BE2C (cell line): Measurements from ENCODE around the gene MTARC2.

Source experiments
- DNase-seq: peaks from one replicate; pipeline ENCODE4 v3.0.0-alpha.2; 2020
- H3K27me3 ChIP-seq: fragments of 250-450 bp; sonication (Bioruptor Pico); 2 replicates; pipeline ENCODE4 v1.5.1; 2020; ENCODE audit warnings: mild to moderate bottlenecking
- H3K36me3 ChIP-seq: fragments of 250-450 bp; sonication (Bioruptor Pico); 2 replicates; pipeline ENCODE4 v1.5.1; 2020; ENCODE audit warnings: mild to moderate bottlenecking
- H3K4me1 ChIP-seq: fragments of 250-450 bp; sonication (Bioruptor Pico); 2 replicates; pipeline ENCODE4 v1.5.1; 2020
- H3K4me3 ChIP-seq: 2 replicates; pipeline ENCODE4 v1.5.1; 2011; ENCODE audit warnings: low read depth, low read length
- H3K9me3 ChIP-seq: fragments of 250-450 bp; sonication (Bioruptor Pico); 2 replicates; pipeline ENCODE4 v1.5.1; 2020
- TF ChIP-seq, protein P1 (sequence below): IDR thresholded peaks from 2 replicates; pipeline ENCODE4 v1.5.1; 2012; ENCODE audit warnings: mild to moderate bottlenecking, low read depth, low read length

MTARC2 gene

GRCh38 chr1:220776254-220776653, 28.1 kb downstream of the MTARC2 start:
- H3K4me3 ChIP-seq = no peak overlapping the region
- DNase-seq = no peak
- no peaks in the 10 kb centered on the region for H3K27me3 ChIP-seq
- H3K36me3 ChIP-seq = no peaks in the 10 kb centered on the region
- H3K9me3 ChIP-seq = no peaks in the 10 kb centered on the region
- TF ChIP-seq, protein P1, sequence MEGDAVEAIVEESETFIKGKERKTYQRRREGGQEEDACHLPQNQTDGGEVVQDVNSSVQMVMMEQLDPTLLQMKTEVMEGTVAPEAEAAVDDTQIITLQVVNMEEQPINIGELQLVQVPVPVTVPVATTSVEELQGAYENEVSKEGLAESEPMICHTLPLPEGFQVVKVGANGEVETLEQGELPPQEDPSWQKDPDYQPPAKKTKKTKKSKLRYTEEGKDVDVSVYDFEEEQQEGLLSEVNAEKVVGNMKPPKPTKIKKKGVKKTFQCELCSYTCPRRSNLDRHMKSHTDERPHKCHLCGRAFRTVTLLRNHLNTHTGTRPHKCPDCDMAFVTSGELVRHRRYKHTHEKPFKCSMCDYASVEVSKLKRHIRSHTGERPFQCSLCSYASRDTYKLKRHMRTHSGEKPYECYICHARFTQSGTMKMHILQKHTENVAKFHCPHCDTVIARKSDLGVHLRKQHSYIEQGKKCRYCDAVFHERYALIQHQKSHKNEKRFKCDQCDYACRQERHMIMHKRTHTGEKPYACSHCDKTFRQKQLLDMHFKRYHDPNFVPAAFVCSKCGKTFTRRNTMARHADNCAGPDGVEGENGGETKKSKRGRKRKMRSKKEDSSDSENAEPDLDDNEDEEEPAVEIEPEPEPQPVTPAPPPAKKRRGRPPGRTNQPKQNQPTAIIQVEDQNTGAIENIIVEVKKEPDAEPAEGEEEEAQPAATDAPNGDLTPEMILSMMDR = no peak
- H3K4me1 ChIP-seq = no peaks in the 10 kb centered on the region

DNA sequence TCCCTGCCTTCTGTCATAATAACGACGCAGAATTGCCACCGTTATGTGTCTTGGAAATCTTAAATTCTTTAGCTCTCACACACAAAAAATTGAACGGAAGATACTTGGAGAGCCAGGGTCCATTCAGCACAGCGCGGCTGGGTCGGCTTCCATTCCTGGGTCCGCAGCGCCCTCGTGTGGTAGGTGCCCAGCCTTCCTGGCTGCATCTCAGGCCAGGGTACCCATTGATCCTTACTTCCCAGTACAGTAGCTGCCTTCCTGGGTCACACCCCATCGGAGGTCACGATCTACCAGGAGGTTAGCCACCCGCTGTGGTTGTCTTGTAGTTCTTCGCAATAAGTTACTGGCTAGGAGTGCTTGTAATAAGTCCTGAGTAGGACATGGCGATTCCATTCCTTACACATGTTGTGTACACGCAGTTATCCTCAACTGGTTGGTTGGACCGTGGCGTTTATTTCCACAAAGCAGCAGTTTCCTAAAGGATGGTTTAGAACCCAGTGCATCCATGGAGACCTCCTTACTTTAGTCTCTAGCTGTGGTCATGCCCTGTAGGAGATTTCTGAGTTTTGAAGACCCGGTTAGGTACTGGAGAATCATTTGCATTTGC, 28.7 kb downstream of the MTARC2 start:
- Histone ChIP-seq H3K36me3 (no peaks in the 10 kb centered on the region), H3K9me3 (no peaks in the 10 kb centered on the region), H3K4me3 (no peak overlapping the region), H3K4me1 (no peaks in the 10 kb centered on the region), H3K27me3 (no peaks in the 10 kb centered on the region)
- DNase-seq = peak; percentile 89
- TF ChIP-seq, protein P1 = peak; percentile 97

DNA sequence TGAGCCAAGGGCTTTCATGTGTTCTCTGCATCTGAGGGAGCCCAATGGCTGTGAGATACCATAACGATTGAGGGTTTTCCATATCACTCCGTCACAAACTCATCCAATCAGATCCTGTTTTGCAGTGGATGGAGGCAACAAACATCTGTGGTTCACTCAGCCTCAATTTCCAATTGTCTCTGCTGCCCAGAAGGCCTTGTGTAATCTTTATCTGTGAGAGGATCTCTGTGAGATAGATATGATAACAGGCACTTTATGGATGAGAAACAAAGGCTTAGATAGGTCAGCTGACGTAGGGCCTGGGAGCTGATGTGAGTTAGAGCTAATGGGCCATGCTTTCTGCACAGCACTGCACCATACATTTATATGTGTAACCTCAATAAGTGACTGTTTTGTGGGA, 35.3 kb downstream of the MTARC2 start:
- Histone ChIP-seq H3K4me3 (no peak overlapping the region), H3K9me3 (no peaks in the 10 kb centered on the region), H3K27me3 (no peaks in the 10 kb centered on the region), H3K36me3 (no peaks in the 10 kb centered on the region), H3K4me1 (peaks cover 3% of the 10 kb centered on the region)
- DNase-seq = no peak
- TF ChIP-seq, protein P1 = no peak

GRCh38 chr1:220784751-220785150, 36.6 kb downstream of the MTARC2 start:
- H3K4me3 ChIP-seq = no peak overlapping the region
- no peaks in the 10 kb centered on the region for H3K36me3 ChIP-seq
- no peaks in the 10 kb centered on the region for H3K27me3 ChIP-seq
- no peaks in the 10 kb centered on the region for H3K9me3 ChIP-seq
- H3K4me1 ChIP-seq = peaks cover 3% of the 10 kb centered on the region
- DNase-seq = no peak
- TF ChIP-seq, protein P1 = no peak

DNA sequence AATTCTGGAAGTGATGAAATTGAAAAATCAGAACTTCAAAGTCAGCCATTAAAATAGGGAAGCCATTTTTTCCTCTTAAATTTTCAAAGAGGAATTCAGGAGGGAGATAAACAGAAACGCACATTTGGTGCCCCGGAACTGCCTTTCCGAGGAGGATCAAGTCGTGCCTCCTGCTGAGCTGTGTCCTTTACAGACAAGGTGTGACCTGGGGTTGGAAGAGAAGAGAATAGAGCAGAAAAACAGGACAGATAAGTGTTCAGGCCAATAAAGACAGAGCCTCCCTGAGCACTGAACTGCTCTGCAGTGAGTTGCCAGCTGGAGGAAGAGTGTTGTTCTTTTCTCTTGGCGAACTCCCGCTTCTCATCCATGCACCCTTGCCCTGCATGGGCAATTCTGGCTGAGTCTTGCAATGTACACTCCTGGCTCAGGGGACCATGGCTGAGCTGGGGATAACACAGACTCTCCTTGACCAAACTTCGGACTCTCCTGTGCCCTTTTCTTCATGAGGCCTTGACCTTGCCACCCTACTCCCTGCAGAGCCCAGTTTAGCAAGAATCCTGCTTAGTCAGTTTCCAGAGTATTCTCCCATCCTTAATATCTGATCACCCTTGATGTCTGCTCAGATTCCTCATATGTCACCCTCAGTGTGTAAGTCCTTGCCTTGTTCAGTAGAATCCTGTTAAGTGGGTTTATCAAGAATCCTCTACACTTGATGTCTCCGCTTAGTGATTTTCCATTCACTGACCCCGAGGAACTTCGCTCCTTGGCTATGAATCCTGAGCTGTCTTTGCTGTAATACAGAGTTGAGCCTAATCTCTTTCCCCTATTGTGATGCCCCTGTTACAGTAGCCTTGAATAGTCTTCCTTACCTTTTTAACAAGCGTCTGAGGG, 37.3 kb downstream of the MTARC2 start:
- peak overlapping the region; percentile 73 for H3K4me3 ChIP-seq
- H3K4me1 ChIP-seq = peaks cover 3% of the 10 kb centered on the region

More for the DNA sequence above, 37.3 kb downstream of the MTARC2 start:
- H3K36me3 ChIP-seq = no peaks in the 10 kb centered on the region
- no peaks in the 10 kb centered on the region for H3K9me3 ChIP-seq
- TF ChIP-seq, protein P1 = no peak
- H3K27me3 ChIP-seq = no peaks in the 10 kb centered on the region
- no peak for DNase-seq
